Glomerular visceral epithelial cell (primary cell): ENCODE results near the gene POTEM.
"Not testable (repeated sequence)": the region's sequence is repeated elsewhere in the genome, so short reads cannot be mapped to it uniquely, and the experiment has no call there.

Source experiments
- DNase-seq: peaks from one replicate; pipeline ENCODE4 v3.0.0-alpha.2; 2016; ENCODE audit errors: extremely low spot score

The POTEM gene

DNA sequence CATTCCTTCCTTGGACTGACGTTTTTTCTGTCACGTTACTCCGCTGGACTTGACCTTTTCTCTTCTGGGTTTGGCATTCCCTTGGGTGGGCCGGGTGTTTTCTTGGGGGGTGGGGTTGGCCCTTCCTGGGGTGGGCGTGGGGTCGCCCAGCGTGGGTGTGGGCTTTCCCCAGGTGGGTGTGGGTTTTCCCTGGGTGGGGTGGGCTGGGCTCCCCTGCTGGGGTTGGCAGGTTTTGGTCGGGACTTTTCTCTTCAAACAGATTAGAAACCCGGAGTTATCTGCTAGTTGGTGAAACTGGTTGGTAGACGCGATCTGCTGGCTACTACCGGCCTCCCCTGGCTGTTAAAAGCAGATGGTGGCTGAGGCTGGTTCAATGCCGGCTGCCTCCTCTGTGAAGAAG, at the start of gene POTEM:
Gene POTEM, plus strand, starts transcription at position 301 of the 400 bp plus-strand sequence. Its CDS starts 52 bp downstream, at position 353.
- not testable (repeated sequence) for DNase-seq

DNA sequence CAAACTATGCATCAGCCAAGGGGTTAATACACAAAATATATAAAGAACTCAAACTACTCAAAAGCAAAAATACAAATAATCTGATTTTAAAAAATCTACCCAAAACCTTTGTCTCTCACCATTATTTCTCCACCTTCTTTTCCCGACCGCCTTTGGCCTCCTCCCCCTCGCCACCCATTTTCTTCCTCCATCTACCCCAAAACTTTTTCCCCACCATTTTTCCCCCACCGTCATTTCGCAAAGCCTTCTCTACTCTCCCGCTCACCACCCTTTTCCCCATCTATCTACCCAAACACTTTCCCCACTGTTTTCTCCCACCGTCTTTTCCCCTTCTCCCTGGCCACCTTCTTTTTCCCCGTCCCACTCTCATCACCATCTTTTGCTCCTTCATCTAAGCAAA, 48.9 kb upstream of the POTEM start:
- not testable (repeated sequence) for DNase-seq

DNA sequence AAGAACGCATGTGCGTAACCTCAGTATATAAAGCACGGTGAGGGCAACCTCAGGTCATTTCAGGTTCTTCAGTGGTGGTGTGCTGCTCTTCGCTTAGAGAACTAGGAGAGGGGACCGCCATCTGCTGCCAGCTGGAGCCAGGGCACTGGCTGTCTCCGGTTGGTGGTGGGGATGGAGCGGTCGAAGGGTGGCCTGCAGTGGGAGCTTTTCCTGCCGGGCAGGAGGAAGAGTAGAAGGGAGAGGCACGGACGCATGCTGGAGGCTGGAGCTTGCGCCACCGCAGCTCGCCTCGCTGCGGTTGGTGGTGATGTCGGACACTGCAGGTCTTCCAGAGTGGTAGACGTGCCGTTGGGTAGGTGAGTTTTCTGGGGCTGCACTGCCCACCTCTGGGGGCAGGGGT, 47.2 kb upstream of the POTEM start:
- DNase-seq = not testable (repeated sequence)

DNA sequence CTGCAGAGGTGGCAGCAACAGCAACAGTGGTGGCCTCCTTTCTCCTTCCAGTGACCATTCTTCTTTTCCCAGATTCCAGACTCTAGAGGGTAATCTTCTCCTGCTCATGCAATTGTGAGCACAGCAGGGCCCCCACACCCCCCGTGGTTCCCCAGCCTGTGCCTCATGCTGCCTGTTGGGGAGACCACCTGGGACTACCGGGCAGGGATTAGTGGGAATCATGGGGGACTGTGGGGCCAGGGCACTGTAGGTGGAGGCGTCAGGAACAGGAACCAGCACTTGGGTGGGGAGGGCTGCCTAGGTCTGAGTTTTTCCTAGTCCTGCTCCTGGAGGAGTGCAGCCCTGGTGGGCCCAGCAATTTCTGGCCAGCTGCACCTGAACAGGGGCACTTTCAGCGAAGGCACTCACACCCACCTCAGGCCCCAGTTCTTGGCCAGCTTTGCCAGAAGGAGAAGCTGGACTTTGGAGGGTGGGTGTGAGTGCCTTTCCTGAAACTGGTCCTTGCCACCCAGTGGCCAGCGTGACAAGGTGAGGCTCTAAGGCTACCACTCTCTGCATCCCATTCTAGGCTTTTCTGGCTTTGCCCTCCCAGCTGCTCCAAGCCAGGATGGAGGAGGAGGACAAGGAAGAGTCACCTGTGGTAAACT, 46.1 kb upstream of the POTEM start:
- DNase-seq = not testable (repeated sequence)

DNA sequence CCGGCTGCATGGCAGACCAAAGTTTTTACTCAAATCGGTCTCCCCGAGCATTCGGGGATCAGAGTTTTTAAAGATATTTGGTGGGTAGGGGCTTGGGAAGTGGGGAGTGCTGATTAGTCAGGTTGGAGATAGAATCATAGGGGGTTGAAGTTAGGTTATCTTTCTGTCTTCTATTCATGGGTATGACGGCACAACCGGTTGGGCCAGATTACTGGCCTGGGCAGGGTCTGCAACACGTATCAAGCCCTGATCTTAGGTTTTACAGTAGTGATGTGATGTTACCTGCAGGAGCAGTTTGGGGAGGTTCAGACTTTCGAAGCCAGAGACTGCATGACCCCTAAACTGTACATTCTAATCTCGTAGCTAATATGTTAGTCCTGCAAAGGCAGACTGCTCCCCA, 30.4 kb upstream of the POTEM start:
- DNase-seq = not testable (repeated sequence)

GRCh38 chr14:18938733-18939132, 28.5 kb upstream of the POTEM start:
- DNase-seq = not testable (repeated sequence)

DNA sequence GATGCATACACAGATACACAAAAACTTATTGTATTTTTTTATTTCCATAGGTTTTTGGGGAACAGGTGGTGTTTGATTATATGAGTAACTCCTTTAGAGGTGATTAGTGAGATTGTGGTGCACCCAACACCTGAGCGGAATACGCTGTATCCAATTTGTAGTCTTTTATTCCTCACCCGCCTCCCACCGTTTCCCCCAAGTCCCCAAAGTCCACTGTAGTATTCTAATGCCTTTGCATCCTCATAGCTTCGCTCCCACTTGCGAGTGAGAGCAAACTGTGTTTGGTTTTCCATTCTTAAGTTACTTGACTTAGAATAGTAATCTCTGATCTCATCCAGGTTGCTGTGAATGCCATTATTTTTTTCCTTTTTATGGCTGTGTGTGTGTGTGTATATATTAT, 17.3 kb upstream of the POTEM start:
- not testable (repeated sequence) for DNase-seq

DNA sequence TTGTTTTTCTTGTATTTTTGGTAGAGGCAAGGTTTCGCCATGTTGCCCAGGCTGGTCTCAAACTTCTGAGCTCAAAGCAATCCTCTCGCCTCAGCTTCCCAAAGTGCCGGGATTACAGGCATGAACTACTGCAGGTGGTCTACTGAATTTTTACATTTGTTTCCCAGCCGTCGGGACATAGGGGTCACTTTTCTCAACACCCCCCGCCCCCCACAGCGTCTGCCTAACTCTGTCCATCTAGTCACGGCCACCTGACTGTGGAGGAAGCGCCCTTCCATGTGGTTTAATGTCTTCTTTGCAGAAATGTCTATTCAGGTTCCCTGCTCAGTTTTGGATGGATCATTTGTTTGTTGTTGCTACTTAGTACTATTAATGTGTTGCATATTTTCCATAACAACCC, 14.1 kb upstream of the POTEM start:
- DNase-seq = peak; percentile 0

- DNase-seq = not testable (repeated sequence)
Measured at GRCh38 chr14:18955816-18956215, 11.4 kb upstream of the POTEM start.

- DNase-seq = not testable (repeated sequence)
Measured at GRCh38 chr14:18961576-18961975, 5.7 kb upstream of the POTEM start.

DNA sequence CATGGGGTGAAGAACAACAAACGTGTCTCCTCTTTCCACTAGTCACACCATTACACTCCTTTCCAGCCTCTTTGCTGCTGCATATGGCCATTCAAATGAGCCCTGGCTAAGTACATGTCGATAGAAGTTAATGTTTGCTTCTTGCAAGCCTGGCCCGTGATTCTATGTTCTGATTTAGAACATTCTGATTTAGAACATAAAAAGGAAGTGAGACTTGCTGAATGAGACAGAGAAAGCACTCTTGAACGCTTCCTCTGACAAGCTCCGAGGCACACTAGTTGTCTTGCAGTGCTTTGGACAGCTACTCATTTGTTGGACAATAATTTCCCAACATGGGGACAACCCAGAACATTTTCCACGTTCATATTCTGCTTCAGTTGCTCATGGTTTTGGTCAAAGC, 5.1 kb upstream of the POTEM start:
- not testable (repeated sequence) for DNase-seq

- not testable (repeated sequence) for DNase-seq
Measured at GRCh38 chr14:18963276-18963675, 4.0 kb upstream of the POTEM start.

- not testable (repeated sequence) for DNase-seq
Measured at GRCh38 chr14:18964878-18965277, 2.4 kb upstream of the POTEM start.

- DNase-seq = not testable (repeated sequence)
Measured at GRCh38 chr14:19002566-19002965, 35.3 kb downstream of the POTEM start.

- DNase-seq = not testable (repeated sequence)
Measured at GRCh38 chr14:19006490-19006889, 39.3 kb downstream of the POTEM start.

GRCh38 chr14:19007678-19008077, 40.4 kb downstream of the POTEM start:
- not testable (repeated sequence) for DNase-seq

- not testable (repeated sequence) for DNase-seq
Measured at GRCh38 chr14:19011029-19011428, 43.8 kb downstream of the POTEM start.

DNA sequence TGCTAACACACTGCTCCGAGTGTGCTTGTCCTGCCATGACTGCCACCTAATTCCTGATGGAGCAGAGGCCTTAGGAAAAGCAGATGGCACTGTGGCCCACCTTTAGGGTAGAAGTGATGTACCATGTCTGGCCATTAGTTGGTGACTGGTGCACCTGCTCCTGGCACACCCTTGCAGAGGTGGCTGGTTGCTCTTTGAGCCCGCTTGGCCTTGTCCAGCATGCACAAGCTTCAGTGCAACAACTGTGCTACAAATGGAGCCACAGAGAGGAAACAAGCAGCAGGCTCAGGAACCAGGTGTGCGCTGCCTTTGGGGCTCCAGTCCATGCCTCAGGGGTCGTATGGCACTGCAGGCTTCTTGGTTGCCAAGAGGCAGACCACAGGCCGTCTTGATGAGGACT, 44.5 kb downstream of the POTEM start:
- DNase-seq = not testable (repeated sequence)

GRCh38 chr14:19015185-19015584, 48.0 kb downstream of the POTEM start:
- not testable (repeated sequence) for DNase-seq

GRCh38 chr14:19025080-19025589, 57.9 kb downstream of the POTEM start:
- DNase-seq = not testable (repeated sequence)

DNA sequence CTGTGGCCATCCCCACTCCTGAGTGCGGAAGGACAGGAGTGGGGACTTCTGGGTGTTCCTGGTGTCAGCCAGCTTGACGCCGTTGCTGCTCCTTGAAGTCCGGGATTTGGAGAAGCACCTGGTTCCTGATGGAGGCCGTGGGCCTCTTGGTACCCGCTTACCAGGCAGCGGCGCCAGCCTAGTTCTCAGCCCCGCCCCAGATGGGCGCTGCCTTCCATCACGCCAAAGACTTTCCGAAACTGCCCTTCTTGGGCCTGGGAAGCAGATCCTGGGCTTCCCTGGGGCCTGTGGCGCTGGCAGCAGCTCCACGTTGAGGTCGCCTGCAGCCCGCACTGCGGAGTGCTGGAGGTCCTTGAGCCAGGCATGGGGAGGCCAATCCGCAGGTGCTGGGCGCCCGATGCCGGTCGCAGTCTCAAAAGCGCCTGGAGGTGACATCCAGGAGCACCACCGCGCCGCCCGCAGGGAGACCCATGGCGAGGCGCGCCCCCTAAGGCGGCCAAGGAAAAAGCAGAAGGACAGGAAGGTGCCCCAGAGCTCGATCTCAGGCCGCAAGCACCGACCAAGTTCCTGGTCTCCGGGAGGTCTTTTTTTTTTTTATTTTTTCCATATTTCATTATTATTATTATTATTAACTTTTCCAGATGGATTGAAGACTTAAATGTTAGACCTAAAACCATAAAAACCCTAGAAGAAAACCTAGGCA, 59.6 kb downstream of the POTEM start:
- not testable (repeated sequence) for DNase-seq

GRCh38 chr14:19027895-19028294, 60.7 kb downstream of the POTEM start:
- not testable (repeated sequence) for DNase-seq

- DNase-seq = not testable (repeated sequence)
Measured at GRCh38 chr14:19036811-19037382, 69.7 kb downstream of the POTEM start.
